Fibroblast of upper back skin (primary cell): ENCODE data around the gene CRACR2B.
A peak's percentile ranks its signal among the peaks of the same experiment; 100 is the strongest.

Experiments used
- DNase-seq: peaks from one replicate; pipeline ENCODE4 v3.0.0-alpha.2; 2013

The CRACR2B gene

DNA sequence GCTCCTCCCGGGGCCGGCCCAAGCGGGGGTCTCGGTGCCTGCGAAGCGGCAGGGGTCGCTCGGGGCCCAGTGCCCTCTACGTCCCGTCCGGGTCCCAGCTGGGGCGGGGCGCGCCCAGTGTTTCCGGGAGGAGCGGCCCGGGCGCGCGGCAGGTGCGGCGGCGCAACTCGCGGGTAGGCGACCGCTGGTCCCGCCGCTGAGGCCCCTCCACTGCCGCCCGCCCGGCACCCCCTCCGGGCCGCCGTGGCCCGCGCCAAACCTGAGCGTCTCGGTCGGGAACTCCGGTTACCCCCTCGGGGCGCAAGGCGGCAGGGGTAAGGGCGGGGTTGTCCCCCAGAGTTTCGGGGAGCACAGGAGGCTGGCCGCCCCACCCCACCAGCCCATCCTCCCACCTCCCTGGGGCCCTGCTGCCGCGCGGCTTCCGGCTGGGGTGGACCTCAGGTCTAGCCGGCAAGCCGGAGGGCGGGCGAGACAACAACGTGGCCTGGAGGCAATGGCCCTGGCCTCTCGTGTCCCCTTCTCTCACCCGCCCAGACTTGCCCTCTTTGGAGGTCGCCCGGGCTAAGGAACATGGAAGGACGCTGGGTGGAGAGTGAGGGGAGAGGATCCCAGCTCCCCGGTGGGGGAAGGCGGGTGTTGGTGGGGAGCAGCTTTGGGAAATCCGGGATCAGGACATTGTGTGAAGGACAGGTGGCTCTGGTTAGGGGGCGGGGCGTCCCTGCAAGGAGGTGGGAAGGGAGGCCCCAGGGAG, 398 bp upstream of the CRACR2B start:
- no peak for DNase-seq

DNA sequence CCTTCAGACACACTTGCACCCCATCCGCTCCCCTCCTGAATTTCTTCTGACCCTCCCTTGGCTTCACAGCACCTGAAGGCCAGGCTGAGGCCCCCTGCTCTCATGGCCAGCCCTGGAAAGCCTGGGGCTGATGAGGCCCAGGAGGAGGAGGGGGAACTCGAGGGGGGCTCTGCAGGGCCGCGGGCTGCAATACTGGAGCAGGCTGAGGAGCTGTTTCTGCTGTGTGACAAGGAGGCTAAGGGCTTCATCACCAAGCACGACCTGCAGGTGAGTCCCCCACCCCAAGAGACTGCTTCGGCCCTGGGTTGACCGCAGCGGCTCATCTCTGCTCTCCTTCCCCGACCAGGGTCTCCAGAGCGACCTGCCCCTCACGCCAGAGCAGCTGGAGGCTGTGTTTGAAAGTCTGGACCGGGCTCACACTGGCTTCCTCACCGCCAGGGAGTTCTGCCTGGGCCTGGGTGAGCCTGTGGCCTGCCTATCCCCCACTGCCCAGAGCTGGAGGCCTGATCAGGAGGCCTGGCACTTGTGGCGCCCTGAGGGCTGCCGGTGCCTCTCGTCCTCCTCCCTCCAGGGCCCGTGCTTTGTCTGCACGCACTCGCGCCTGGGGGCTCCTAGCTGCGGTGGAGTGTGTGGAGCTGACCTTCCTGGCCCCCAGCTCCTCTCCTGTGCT, 922 bp downstream of the CRACR2B start:
- DNase-seq, result no peak

DNA sequence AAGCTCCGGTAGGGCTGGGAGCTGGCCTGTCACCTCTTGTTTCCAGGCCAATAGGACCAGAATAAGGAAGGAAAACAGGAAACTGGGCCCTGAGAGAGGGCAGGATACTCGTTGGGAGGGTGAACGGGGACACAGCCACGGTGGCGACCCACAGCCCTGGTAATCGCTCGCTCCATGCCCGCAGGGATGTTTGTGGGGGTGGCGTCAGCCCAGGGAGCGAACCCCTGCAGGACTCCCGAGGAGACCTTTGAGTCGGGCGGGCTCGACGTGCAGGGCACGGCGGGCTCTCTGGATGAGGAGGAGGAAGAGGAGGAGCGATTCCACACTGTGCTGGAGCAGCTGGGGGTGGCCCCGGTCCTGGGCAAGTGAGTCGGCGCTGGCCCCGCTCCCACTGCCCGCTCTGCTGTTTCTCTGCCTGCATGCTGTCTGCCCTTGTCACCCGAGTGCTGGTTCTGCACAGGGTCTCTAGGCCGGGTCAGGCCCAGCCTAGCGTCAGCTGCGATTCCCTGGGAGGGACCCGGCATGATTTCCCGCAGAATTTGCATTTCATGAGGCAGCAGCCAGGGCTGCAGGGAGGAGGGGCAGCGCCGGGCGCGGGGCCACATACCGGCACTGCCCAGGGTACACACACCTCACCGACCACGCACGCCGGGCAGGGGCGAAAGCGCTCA, 1.6 kb downstream of the CRACR2B start:
- no peak for DNase-seq

DNA sequence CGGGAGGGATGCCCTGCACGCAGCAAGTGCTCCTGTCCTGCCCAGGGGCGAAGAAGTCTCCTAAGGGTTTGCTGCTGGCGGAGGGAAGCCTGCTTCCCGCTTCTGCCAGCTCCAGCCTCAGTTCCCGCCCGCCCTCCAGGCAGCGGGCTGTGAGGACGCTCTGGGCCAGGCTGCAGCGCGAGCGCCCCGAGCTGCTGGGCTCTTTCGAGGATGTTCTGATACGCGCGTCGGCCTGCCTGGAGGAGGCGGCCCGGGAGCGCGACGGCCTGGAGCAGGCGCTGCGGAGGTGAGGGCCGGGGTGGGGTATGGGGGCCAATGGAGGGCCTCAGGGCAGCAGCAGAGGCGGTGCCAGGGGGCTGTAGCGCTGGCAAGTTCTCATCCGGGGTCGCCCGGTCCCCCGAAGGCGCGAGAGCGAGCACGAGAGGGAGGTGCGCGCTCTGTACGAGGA, 2.2 kb downstream of the CRACR2B start:
- DNase-seq, result no peak

DNA sequence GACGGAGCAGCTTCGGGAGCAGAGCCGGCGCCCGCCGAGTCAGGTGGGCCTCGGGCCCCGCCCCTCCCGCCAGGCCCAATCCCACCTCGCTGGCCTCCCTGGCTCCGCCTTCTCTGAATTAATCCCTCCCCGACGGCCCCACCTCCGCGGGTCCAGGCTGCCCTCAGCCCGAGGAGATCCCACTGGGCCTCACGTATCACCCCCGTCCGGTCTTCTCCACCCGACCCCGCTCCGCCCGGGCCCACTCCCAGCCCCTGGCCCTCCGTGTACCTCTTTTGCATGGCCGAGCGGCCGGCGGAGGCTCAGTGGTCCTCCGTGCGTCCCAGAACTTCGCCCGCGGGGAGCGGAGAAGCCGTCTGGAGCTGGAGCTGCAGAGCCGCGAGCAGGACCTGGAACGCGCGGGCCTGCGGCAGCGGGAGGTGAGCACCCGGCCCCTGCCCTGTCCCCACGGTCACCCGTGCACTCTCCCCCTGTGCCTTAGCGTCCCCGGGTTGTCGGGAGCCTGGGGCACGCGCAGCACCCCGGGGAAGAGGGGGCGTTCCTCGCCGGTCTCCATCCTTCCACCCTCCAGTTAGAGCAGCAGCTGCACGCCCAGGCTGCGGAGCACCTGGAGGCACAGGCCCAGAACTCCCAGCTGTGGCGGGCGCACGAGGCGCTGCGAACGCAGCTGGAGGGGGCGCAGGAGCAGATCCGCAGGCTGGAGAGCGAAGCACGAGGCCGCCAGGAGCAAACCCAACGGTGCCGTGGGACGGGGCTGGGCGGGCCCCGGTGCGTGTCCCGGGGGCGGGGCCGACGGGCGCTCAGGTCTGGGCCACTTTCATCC, 2.8 kb downstream of the CRACR2B start:
- peak; percentile 44 for DNase-seq

DNA sequence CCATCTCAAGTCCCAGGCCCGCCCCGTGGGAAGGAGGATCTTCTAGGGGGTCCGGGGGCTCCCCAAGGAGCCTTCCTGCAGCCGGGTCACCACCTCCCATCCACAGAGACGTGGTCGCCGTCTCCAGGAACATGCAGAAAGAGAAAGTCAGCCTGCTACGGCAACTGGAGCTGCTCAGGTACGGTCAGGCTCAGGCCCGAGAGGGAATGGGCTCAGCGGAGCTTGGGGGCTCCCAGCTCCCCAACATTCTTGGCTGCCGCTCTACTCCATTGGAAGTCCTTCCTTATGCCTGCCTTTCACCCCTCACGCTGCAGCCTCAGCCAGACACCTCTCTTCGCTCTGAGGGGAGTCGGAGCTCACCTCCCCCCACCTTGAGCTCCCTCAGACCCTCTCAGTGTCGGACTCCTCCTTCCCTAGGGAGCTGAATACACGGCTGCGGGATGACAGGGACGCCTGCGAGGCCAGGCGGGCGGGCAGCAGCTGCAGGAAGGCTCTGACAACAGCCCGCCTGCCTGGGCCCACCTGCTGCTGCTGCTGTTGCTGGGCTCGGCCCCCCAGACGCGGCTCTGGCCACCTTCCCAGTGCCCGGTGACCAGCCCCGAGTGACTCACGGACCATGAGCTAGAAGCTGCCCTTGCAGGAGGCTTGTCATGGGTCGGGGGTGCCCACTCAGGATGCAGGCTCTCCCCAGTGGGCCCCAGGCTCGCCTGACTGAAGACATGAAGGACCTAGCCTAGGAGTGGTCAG, 3.6 kb downstream of the CRACR2B start:
- peak; percentile 50 for DNase-seq

DNA sequence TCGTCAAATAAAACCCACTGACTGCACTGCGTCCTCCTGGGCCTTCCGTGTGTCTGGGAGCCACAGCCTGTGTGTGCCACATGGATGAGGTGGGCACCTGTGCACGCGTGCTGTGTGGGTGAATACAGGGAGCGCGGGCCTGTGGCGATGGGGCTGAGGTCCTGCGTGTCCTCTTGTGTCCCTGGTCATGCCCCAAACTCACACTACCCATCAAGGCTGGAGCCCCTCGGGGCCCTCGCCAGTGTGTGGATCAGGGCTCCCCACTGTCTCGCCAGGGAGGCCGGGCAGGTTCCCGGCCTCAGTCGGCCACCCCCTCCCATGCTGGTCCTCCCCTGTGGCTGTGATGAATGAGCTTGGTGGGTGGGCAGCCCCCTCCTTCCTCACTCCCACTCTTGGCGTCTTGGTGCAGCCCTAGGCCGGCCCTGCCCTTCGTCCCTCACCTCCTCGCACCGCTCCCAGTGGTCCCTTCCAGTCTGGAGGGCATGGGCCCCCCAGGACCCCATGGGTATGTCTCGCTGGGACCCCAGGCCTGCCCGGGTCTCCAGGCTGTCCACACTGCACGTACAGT, 4.3 kb downstream of the CRACR2B start:
- DNase-seq, result no peak

DNA sequence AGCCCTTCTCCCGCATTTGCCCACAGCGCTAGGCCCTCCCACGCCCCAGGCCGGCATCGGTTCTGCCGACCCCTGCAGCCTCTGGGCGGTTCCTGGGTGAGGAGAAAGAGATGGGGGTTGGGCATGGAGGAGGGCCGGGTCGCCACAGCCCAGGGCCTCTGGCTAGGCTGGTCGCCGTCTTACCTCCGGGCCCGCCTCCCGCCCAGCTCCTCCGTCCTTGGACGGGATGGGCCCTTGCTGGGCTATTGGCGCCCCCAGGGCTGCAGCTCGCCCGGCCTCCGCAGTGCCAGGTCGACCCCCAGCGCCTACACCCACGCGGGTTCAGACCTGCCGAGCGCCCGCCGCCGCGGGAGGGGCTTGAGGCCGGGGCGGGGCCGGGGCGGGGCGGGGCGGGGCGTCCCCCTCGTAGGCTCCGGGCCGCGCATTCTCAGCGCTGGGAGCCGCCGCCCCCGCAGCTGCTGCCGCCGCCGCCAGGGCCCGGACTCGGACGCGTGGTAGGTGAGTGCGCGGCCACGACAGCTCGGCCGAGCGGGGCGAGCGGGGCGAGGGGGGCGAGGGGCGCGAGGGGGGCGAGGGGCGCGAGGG, 4.9 kb downstream of the CRACR2B start, which contains the start of gene CD151:
CD151 (plus strand) TSS at position 424 of the 585 bp plus-strand sequence. CDS start 3,118 bp downstream, outside the sequence.
- peak; percentile 52 for DNase-seq

DNA sequence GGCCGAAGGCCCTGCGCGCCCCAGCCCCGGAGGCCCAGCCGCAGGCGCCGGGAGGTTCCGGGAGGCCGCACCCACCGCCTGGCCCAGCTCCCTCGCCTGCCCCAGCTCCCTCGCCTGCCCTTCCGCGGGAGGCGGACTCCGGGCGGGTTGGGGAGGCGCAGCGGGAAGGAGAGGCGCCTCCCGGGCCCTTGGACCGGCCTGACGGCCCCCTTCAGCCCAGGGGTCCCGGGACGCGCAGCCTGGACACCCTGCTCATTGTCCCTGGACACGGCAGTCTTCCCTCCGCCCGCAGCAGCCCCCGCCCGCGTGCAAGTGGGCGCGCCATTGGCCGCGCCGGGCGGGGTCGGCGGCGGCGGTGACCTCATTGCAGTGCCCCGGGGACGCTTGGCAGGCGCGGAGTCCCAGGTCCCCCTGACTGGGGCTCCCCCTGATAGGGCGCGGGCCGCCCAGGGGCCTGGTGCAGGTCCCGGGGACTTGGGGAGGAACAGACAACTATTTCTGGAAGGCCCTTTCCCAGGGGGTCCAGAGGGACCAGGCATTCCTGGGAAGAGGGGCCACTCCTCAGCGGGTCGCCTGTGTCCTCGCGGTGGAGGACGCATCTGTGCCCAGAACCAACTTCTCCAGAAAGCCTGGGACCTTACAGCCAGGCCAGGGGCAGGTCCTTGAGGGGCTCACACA, 5.5 kb downstream of the CRACR2B start:
- DNase-seq, result peak; percentile 31

DNA sequence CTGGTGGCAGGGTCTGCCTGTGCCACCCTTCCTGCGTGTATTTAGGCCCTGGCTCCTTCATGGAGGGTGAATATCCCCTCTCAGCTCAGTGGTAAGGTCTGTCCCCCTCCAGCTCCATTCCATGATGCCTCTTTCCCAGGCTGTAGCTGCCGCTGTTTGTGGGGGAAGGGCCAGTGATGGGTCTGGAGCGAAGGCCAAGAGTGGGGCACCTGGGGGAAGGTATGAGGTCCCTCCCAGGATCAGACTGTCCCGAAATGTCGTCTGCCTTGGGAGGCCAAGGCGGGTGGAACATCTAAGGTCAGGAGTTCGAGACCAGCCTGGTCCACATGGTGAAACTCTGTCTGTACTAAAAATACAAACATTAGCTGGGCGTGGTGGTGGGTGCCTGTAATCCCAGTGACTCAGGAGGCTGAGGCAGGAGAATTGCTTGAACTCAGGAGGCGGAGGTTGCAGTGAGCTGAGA, 6.2 kb downstream of the CRACR2B start:
- no peak for DNase-seq

DNA sequence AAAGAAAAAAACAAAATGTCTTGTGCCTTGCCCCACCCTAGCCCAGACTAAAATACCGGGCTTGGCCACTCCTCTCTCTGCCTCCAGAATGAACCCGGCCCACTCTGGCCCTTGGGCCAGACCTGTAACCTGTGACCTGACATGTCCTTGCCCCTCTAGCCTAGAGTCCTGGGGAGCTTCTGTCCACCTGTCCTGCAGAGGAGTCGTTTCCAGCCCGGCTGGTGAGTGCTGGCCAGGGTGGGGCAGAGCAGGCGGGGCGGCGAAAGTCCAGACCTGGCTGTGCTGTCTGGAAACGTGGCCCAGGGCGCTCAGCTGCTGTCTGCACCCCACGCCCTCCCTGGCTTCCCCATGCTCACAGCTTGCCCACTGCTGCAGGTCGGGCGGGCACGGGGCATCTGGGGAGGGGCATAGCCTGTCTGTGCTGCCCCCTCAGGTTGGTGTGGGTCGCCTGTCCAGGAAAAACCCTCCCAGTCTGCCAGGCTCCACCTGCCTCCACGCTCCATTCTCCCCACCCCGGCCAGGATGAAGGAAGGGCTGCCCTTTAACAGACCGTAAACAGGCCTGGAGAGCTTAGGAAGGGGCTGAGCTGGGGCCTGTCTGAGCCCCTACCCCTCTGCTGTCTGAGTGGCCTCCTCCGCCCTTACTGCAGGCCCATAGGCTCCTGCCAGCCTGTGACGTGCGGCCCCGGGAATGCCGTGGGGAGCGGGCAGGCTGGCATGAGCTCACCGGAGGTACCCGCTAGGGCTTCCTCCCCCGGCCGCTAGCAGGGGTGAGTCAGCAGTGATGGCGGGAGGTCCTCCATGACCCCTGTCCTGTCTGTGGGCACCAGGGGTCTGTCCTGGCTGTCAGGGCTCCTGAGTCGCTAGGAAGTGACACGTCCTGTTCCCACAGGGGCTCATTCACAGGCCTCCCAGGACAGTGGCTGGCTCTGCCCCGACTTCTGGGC, 6.9 kb downstream of the CRACR2B start:
- peak; percentile 36 for DNase-seq

DNA sequence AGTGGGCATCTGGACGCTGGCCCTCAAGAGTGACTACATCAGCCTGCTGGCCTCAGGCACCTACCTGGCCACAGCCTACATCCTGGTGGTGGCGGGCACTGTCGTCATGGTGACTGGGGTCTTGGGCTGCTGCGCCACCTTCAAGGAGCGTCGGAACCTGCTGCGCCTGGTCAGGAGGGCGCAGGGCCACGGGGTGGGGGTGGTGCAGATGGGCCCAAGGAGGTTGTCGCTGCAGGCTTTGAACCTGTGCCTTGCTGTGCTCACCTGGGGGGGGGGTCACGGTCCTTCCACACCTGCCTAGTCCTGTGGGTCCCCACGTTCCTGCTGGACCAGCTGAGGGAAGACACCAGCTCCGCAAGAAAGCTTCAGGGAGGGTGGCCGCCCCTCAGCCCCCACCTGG, 8.6 kb downstream of the CRACR2B start:
- DNase-seq, result no peak

DNA sequence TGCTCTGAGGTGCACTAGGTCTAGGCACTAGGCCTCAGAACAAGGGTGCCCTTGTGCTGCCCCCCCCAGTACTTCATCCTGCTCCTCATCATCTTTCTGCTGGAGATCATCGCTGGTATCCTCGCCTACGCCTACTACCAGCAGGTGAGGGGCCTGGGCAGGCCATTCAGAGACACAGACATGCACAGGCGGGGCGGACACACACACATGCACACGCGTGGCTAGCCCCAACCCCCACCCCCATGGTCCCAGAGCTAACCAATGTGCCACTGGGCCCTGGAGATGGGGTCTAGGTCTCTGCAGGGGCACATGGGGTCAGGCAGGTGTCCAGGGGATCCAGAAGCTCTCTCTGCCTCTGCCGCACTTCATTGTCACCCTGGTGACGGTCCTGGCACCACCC, 9.0 kb downstream of the CRACR2B start:
- no peak for DNase-seq

DNA sequence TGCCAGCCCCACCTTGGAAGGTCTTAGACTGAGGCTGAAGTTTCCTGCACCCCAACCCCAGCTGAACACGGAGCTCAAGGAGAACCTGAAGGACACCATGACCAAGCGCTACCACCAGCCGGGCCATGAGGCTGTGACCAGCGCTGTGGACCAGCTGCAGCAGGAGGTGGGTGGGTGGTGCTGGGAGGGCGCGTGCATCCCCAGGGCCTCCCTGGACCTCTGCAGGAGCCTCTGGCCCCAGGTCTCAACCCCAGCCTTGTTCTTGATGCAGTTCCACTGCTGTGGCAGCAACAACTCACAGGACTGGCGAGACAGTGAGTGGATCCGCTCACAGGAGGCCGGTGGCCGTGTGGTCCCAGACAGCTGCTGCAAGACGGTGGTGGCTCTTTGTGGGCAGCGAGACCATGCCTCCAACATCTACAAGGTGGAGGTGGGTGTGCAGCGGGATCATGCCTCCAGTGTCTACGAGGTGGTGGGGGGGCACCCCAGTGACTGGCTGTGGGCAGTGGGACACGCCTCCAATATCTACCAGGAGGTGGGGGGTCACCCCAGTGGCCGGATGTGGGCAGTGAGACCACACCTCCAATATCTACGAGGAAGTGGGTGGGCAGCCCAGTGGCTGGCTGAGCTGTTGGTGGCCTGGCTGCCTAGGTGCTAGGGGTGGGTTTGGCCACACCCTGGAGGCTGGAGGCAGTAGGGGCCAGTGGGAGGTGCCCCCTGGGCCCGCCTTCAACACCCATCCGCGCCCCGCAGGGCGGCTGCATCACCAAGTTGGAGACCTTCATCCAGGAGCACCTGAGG, 9.7 kb downstream of the CRACR2B start:
- no peak for DNase-seq

DNA sequence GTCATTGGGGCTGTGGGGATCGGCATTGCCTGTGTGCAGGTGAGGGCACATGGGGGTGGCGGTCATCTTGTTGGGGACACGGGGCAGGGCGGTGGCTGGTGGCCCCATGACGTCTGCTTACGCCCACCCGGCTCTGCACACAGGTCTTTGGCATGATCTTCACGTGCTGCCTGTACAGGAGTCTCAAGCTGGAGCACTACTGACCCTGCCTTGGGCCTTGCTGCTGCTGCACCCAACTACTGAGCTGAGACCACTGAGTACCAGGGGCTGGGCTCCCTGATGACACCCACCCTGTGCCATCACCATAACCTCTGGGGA, 10.2 kb downstream of the CRACR2B start:
- DNase-seq, result no peak

DNA sequence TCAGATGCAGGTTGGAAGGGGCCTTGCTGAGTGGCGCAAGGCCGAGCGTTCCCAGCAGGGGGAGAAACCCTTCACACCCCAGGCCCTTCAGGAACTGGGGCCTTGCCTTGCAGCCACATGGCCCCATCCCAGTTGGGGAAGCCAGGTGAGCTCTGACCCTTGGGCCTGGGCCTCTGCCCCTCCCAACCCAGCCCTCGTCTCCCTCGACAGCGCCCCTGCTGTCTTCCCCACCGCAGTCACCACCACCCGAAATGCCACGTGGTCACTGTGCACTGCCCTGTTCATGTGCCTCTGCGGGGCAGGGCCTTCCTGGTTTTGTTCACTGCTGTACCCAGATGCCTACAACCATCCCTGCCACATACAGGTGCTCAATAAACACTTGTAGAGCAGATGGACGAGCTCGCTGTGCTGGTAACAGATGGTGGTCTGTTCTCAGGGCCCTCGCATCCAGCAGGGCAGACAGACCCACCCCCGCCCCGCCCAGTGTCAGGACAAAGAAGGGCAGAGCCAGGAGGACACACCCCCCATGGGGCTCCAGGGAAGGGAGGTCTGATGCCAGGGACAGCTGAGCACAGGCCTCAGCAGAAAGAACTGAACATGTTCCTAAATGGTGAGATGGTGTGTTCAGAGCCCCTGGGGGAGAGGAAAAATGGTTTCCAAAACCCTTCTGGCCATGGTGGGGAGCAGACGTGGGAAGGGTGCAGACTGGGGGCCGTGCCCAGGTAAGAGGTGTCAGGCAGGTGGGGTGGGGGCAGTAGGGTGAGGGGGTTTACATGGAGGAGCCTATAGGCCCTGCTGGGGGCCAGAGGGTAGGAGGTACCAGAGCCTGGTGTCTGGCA, 10.9 kb downstream of the CRACR2B start:
- DNase-seq, result peak; percentile 22

DNA sequence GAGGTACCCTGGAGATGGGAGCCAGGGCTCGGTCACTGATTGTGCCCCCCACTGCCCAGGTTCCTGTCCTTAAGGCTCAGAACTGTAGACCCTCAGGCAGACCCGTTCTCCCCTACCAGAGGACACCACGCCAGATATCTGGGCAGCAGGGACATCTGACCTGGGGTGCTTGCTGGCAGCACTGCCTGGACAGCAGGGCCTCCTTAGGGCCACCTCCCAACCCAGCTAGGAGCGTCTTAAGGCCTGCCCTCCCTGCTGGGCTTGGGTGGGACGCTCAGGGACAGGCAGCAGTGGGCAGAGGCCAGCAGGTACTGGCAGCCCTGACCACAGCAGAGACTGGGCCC, 11.5 kb downstream of the CRACR2B start:
- DNase-seq, result no peak
